Mesendoderm (in vitro differentiated cells): ENCODE data around the gene DTNB. TPM values are rescaled to one million over a fixed set of nuclear protein-coding genes. Genes with fewer than 3 reads are reported as not detected.

Experiments
- DNase-seq: peaks from one replicate; pipeline ENCODE4 v3.0.0; 2013
- H2AK5ac ChIP-seq: 2 replicates; pipeline ENCODE4 v1.6.1; 2013; ENCODE audit warnings: low read length, inconsistent platforms
- H2BK120ac ChIP-seq: 2 replicates; pipeline ENCODE4 v1.6.1; 2013; ENCODE audit warnings: low read depth, mild to moderate bottlenecking, low read length, moderate library complexity, mixed read lengths
- H2BK15ac ChIP-seq: replicated peaks from 2 replicates; pipeline ENCODE4 v1.6.1; 2013; ENCODE audit warnings: low read depth, mild to moderate bottlenecking, moderate library complexity
- H2BK5ac ChIP-seq: 2 replicates; pipeline ENCODE4 v1.6.1; 2013; ENCODE audit warnings: low read length, inconsistent platforms
- H3K18ac ChIP-seq: 2 replicates; pipeline ENCODE4 v1.6.1; 2013; ENCODE audit warnings: mild to moderate bottlenecking, low read length, mixed read lengths
- H3K23ac ChIP-seq: one replicate; pipeline ENCODE4 v1.6.1; 2013; ENCODE audit warnings: low read length
- H3K27ac ChIP-seq: 2 replicates; pipeline ENCODE4 v1.5.1; 2013; ENCODE audit warnings: low read depth, mild to moderate bottlenecking, inconsistent platforms, low read length, moderate library complexity
- H3K27me3 ChIP-seq: 2 replicates; pipeline ENCODE4 v1.6.1; 2013; ENCODE audit warnings: low read length, control low read depth, mild to moderate bottlenecking, inconsistent platforms; ENCODE audit not compliant: insufficient read depth, poor library complexity
- H3K36me3 ChIP-seq: 2 replicates; pipeline ENCODE4 v1.6.1; 2013; ENCODE audit warnings: low read length, inconsistent platforms; ENCODE audit not compliant: control insufficient read depth, insufficient read depth
- H3K4ac ChIP-seq: one replicate; pipeline ENCODE4 v1.6.1; 2013; ENCODE audit warnings: low read depth, mild to moderate bottlenecking, low read length, moderate library complexity
- H3K4me1 ChIP-seq: 2 replicates; pipeline ENCODE4 v1.6.1; 2013; ENCODE audit warnings: low read depth, low read length, inconsistent platforms; ENCODE audit not compliant: control insufficient read depth
- H3K4me2 ChIP-seq: 2 replicates; pipeline ENCODE4 v1.6.1; 2013; ENCODE audit warnings: low read length
- H3K4me3 ChIP-seq: 2 replicates; pipeline ENCODE4 v1.5.1; 2013; ENCODE audit warnings: mild to moderate bottlenecking, low read length
- H3K56ac ChIP-seq: one replicate; pipeline ENCODE4 v1.6.1; 2013; ENCODE audit warnings: low read length
- H3K79me1 ChIP-seq: 2 replicates; pipeline ENCODE4 v1.6.1; 2013; ENCODE audit warnings: low read length, inconsistent platforms
- H3K79me2 ChIP-seq: 2 replicates; pipeline ENCODE4 v1.6.1; 2013; ENCODE audit warnings: mild to moderate bottlenecking, low read length; ENCODE audit not compliant: control insufficient read depth, insufficient read depth
- H3K9ac ChIP-seq: 2 replicates; pipeline ENCODE4 v1.6.1; 2013; ENCODE audit warnings: low read length, inconsistent platforms
- H4K5ac ChIP-seq: one replicate; pipeline ENCODE4 v1.6.1; 2013; ENCODE audit warnings: low read length
- H4K8ac ChIP-seq: one replicate; pipeline ENCODE4 v1.6.1; 2013; ENCODE audit warnings: low read depth, mild to moderate bottlenecking, control low read depth, low read length, moderate library complexity
- WGBS: extraction: QIAGEN DNeasy Blood & Tissue Kit; methylation state at CpG from one replicate; pipeline ENCODE4 v1.1.7; 2013; ENCODE audit warnings: low lambda C conversion rate, missing lambda C conversion rate; ENCODE audit not compliant: insufficient coverage; ENCODE audit errors: extremely low coverage; 5-methylcytosine and 5-hydroxymethylcytosine counted together
- polyA plus RNA-seq, 2 experiments: library from polyadenylated mRNA; stranded (reverse); fragments of 200-250 nt; gene quantifications; one replicate each; pipeline ENCODE4 v1.2.3, GENCODE V29; 2013

Gene DTNB
- 12.2 TPM for polyA plus RNA-seq (2013, experiment 1 of 2)
- 15.6 TPM for polyA plus RNA-seq (2013, experiment 2 of 2)

GRCh38 chr2:25673300-25674076 lies at the start of gene DTNB:
Gene DTNB, minus strand, starts transcription at chr2:25673577. Its CDS starts 20,917 bp downstream, at chr2:25652660.
- H2BK120ac ChIP-seq, result no peak within 1 kb of the TSS
- no peaks in the 10 kb centered on the region for H3K27me3 ChIP-seq
- no peak within 1 kb of the TSS for H2AK5ac ChIP-seq
- H3K18ac ChIP-seq, result peak within 1 kb of the TSS; percentile 96
- peaks cover 2% of the 10 kb centered on the region for H3K79me2 ChIP-seq
- no peak within 1 kb of the TSS for H4K8ac ChIP-seq
- no peak within 1 kb of the TSS for H4K5ac ChIP-seq
- WGBS, result no CpG with 5 or more reads among the region's 111 CpGs
- peak within 1 kb of the TSS; percentile 63 for H3K4me3 ChIP-seq
- H3K4ac ChIP-seq, result peak within 1 kb of the TSS; percentile 77
- H2BK5ac ChIP-seq, result no peak within 1 kb of the TSS
- peak within 1 kb of the TSS; percentile 92 for H3K9ac ChIP-seq
- peak within 1 kb of the TSS; percentile 91 for H3K23ac ChIP-seq
- DNase-seq, result peak; percentile 82
- H3K56ac ChIP-seq, result peak within 1 kb of the TSS; percentile 94
- H3K36me3 ChIP-seq, result no peaks in the 10 kb centered on the region
- peaks cover 3% of the 10 kb centered on the region for H3K79me1 ChIP-seq
- H3K27ac ChIP-seq, result peak within 1 kb of the TSS; percentile 49
- H3K4me1 ChIP-seq, result peaks cover 3% of the 10 kb centered on the region
- H2BK15ac ChIP-seq, result no peak within 1 kb of the TSS
- H3K4me2 ChIP-seq, result peak within 1 kb of the TSS; percentile 96

DNA sequence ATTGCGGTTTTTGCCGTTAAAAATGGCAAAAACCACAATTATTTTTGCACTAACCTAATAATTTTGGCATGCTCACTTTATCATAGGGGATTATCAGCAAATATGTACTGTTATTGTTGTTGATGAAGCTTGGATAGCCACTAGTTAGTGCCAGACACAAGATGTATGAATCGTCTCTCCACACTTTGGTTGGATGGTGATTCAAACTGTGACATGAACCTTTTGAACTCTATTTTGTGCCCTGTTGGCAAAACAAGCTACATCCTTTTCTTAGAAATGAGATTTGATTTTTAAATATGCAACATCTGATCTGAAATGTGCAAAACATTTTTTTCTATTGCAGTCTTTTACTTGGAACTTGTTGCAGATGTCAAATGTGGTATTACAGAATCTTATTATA lies 48.8 kb upstream of the DTNB start:
- WGBS, result no CpG with 5 or more reads among the region's 3 CpGs
- H3K79me2 ChIP-seq, result no peaks in the 10 kb centered on the region
- no peaks in the 10 kb centered on the region for H3K27me3 ChIP-seq
- H2BK15ac ChIP-seq, result no peak overlapping the region
- H4K5ac ChIP-seq, result no peak overlapping the region
- H3K4me3 ChIP-seq, result no peak overlapping the region
- no peak for DNase-seq
- H2AK5ac ChIP-seq, result no peak overlapping the region
- H4K8ac ChIP-seq, result no peak overlapping the region
- H2BK120ac ChIP-seq, result no peak overlapping the region
- no peak overlapping the region for H3K18ac ChIP-seq
- H3K4ac ChIP-seq, result no peak overlapping the region
- no peaks in the 10 kb centered on the region for H3K36me3 ChIP-seq
- H3K56ac ChIP-seq, result no peak overlapping the region
- no peak overlapping the region for H3K27ac ChIP-seq
- no peak overlapping the region for H3K23ac ChIP-seq
- H3K79me1 ChIP-seq, result no peaks in the 10 kb centered on the region
- no peak overlapping the region for H3K4me2 ChIP-seq
- no peak overlapping the region for H2BK5ac ChIP-seq
- no peak overlapping the region for H3K9ac ChIP-seq
- H3K4me1 ChIP-seq, result no peaks in the 10 kb centered on the region

DNA sequence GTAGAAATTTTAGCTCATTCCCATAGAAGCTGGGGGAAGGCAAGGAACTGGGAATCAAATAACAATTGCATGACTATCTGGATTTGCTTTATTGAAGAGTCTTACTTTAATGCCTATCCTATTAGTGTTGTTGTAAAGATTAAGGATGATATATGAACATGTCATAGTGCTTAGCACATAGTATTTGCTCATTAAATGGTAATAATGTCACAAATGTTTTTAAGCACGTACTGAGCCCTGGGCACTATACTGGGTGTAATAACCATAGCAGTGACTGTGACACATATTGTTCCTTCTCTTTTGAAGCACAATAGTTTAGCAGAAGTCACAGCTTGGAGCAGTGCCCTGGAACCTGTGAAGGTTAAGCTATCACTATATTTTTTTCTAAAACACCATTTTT lies 47.2 kb upstream of the DTNB start:
- H3K79me1 ChIP-seq, result no peaks in the 10 kb centered on the region
- no peak overlapping the region for H3K18ac ChIP-seq
- no peak overlapping the region for H2BK15ac ChIP-seq
- no peak overlapping the region for H2AK5ac ChIP-seq
- H4K8ac ChIP-seq, result no peak overlapping the region
- no peaks in the 10 kb centered on the region for H3K36me3 ChIP-seq
- no peak overlapping the region for H3K4me2 ChIP-seq
- no peak overlapping the region for H3K56ac ChIP-seq
- WGBS, result no CpG with 5 or more reads among the region's 1 CpG
- no peak overlapping the region for H3K4me3 ChIP-seq
- no peak overlapping the region for H3K9ac ChIP-seq
- H3K27me3 ChIP-seq, result no peaks in the 10 kb centered on the region
- H2BK120ac ChIP-seq, result no peak overlapping the region
- DNase-seq, result no peak
- H3K4me1 ChIP-seq, result no peaks in the 10 kb centered on the region
- H4K5ac ChIP-seq, result no peak overlapping the region
- no peak overlapping the region for H3K27ac ChIP-seq
- H3K4ac ChIP-seq, result no peak overlapping the region
- H2BK5ac ChIP-seq, result no peak overlapping the region
- H3K79me2 ChIP-seq, result no peaks in the 10 kb centered on the region
- H3K23ac ChIP-seq, result no peak overlapping the region

GRCh38 chr2:25714740-25715139 lies 41.4 kb upstream of the DTNB start:
- Histone ChIP-seq H3K79me2 (no peaks in the 10 kb centered on the region), H3K9ac (no peak overlapping the region), H3K4ac (no peak overlapping the region), H3K18ac (no peak overlapping the region), H4K5ac (no peak overlapping the region), H2BK15ac (no peak overlapping the region), H2AK5ac (no peak overlapping the region), H3K4me3 (no peak overlapping the region), H3K23ac (no peak overlapping the region), H3K27ac (no peak overlapping the region), H3K36me3 (no peaks in the 10 kb centered on the region), H3K4me2 (no peak overlapping the region), H2BK120ac (no peak overlapping the region), H3K79me1 (no peaks in the 10 kb centered on the region), H3K4me1 (no peaks in the 10 kb centered on the region), H3K56ac (no peak overlapping the region), H4K8ac (no peak overlapping the region), H2BK5ac (no peak overlapping the region), H3K27me3 (no peaks in the 10 kb centered on the region)
- DNase-seq, result peak; percentile 42
- WGBS, result no CpG with 5 or more reads among the region's 1 CpG

- no peaks in the 10 kb centered on the region for H3K79me1 ChIP-seq
Observed at GRCh38 chr2:25712455-25712854, 39.1 kb upstream of the DTNB start.

More at GRCh38 chr2:25712455-25712854, 39.1 kb upstream of the DTNB start:
- H2BK120ac ChIP-seq, result no peak overlapping the region
- no peak overlapping the region for H2AK5ac ChIP-seq
- no peak overlapping the region for H3K18ac ChIP-seq
- H3K79me2 ChIP-seq, result no peaks in the 10 kb centered on the region
- no peak overlapping the region for H3K4ac ChIP-seq
- H3K36me3 ChIP-seq, result no peaks in the 10 kb centered on the region
- no peaks in the 10 kb centered on the region for H3K4me1 ChIP-seq
- no peaks in the 10 kb centered on the region for H3K27me3 ChIP-seq
- no peak overlapping the region for H2BK15ac ChIP-seq
- H3K4me2 ChIP-seq, result no peak overlapping the region
- H2BK5ac ChIP-seq, result no peak overlapping the region
- WGBS, result no CpG with 5 or more reads among the region's 5 CpGs
- H3K56ac ChIP-seq, result no peak overlapping the region
- no peak for DNase-seq
- no peak overlapping the region for H4K5ac ChIP-seq
- H3K23ac ChIP-seq, result no peak overlapping the region
- no peak overlapping the region for H3K27ac ChIP-seq
- no peak overlapping the region for H3K4me3 ChIP-seq
- H3K9ac ChIP-seq, result no peak overlapping the region
- H4K8ac ChIP-seq, result no peak overlapping the region
